OCI-LY3 (cell line): ENCODE measurements around the gene PTPN20.

Source experiments
- CTCF ChIP-seq: fragments of 200-600, 300-600 bp; sonication (generic); IDR thresholded peaks from 2 replicates; pipeline ENCODE4 v1.5.1; 2014; ENCODE audit warnings: antibody characterized with exemption, low read length, low read depth
- EZH2phosphoT487 ChIP-seq: fragments of 200-600 bp; shearing (Covaris generic); IDR thresholded peaks from 2 replicates; pipeline ENCODE4 v1.6.1; 2018; ENCODE audit warnings: antibody characterized with exemption, mixed run types, low read depth

- no peak for TF ChIP-seq CTCF
- no peak for TF ChIP-seq EZH2phosphoT487
These were observed 102.4 kb downstream of the PTPN20 start for GRCh38 chr10:47013507-47014154.
